ENCODE data around the gene DNAJB6. TPM values are rescaled to one million over a fixed set of nuclear protein-coding genes. Genes with fewer than 3 reads are reported as not detected.
A peak's percentile ranks its signal among the peaks of the same experiment; 100 is the strongest.

DNAJB6 gene
- polyA plus RNA-seq, 3 donors: 66.6 to 117 (median 116) TPM

DNA sequence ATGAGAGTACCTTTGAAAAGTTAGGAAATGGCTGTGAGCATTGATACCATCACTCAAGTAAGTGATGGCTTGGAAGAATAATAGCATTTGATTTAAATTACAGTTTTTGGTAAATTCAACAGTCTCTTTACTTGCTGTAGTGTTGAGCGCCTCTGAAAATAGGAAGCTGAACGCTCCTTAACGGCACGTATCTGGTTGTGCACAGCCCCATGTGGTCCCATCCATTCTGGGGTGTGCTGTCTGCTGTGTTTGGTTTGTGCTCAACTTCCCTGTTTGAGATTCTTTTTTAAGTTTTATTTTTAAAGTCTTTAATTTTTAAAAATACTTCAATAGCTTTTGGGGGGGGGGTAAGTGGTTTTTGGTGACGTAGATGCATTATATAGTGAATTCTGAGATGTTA lies 51.5 kb downstream of the DNAJB6 start:
- peaks cover 44 to 50% of the 10 kb centered on the region in 2 donors for H3K36me3 Mint-ChIP-seq
- H3K4me2 ChIP-seq (replicated peaks; ENCODE audit: extremely low read depth, low read length, poor library complexity, severe bottlenecking): no peak overlapping the region
- intact Hi-C loops (cut with micrococcal nuclease): no loop called here
- H3K4me1 ChIP-seq (ENCODE audit: control insufficient read depth in 1 of 2, insufficient read depth in 2 of 2, low read length in 2 of 2): peaks cover 43 to 59% of the 10 kb centered on the region in 2 donors
- H3K9me3 Mint-ChIP-seq: no peaks in the 10 kb centered on the region
- H3K9ac ChIP-seq (ENCODE audit: insufficient read depth, low read length, poor library complexity, severe bottlenecking): no peak overlapping the region
- no peak overlapping the region for H3K27ac Mint-ChIP-seq
- peaks cover 29% of the 10 kb centered on the region for H3K79me2 ChIP-seq (ENCODE audit: insufficient read depth, low read length)
- no peaks in the 10 kb centered on the region for H3K27me3 ChIP-seq (ENCODE audit: control insufficient read depth in 2 of 2, insufficient read depth in 2 of 2, low read length in 2 of 2)
- peaks cover 90% of the 10 kb centered on the region for H4K20me1 ChIP-seq (ENCODE audit: insufficient read depth, low read length)
- no peak overlapping the region for H2AFZ ChIP-seq (ENCODE audit: insufficient read depth, low read depth, low read length, poor library complexity, severe bottlenecking)
- H3K4me3 Mint-ChIP-seq: no peak overlapping the region
- no peak overlapping the region for H3K4me3 ChIP-seq (replicated peaks in 1 of 3; ENCODE audit: low read depth in 2 of 3, low read length in 3 of 3)
- TF ChIP-seq, protein P1, sequence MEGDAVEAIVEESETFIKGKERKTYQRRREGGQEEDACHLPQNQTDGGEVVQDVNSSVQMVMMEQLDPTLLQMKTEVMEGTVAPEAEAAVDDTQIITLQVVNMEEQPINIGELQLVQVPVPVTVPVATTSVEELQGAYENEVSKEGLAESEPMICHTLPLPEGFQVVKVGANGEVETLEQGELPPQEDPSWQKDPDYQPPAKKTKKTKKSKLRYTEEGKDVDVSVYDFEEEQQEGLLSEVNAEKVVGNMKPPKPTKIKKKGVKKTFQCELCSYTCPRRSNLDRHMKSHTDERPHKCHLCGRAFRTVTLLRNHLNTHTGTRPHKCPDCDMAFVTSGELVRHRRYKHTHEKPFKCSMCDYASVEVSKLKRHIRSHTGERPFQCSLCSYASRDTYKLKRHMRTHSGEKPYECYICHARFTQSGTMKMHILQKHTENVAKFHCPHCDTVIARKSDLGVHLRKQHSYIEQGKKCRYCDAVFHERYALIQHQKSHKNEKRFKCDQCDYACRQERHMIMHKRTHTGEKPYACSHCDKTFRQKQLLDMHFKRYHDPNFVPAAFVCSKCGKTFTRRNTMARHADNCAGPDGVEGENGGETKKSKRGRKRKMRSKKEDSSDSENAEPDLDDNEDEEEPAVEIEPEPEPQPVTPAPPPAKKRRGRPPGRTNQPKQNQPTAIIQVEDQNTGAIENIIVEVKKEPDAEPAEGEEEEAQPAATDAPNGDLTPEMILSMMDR (IDR thresholded peaks at IDR 0.05): no peak
- H3K9me3 ChIP-seq (replicated peaks in 1 of 2; ENCODE audit: control insufficient read depth in 1 of 2, insufficient read depth in 1 of 2, low read length in 2 of 2): no peaks in the 10 kb centered on the region
- WGBS (ENCODE audit: insufficient coverage): 31% methylated on average over 4 of the region's 5 CpGs
- peaks cover 51% of the 10 kb centered on the region for H3K4me1 Mint-ChIP-seq
- no peak overlapping the region for H3K27ac ChIP-seq (ENCODE audit: low read depth in 1 of 2, low read length in 2 of 2)
- H3K36me3 ChIP-seq (replicated peaks in 1 of 2; ENCODE audit: control insufficient read depth in 1 of 2, insufficient read depth in 2 of 2, low read length in 2 of 2): peaks cover 18 to 40% of the 10 kb centered on the region in 2 donors
- no peak for DNase-seq
- H3K27me3 Mint-ChIP-seq (ENCODE audit: low read depth in 3 of 3): no peaks in the 10 kb centered on the region

DNA sequence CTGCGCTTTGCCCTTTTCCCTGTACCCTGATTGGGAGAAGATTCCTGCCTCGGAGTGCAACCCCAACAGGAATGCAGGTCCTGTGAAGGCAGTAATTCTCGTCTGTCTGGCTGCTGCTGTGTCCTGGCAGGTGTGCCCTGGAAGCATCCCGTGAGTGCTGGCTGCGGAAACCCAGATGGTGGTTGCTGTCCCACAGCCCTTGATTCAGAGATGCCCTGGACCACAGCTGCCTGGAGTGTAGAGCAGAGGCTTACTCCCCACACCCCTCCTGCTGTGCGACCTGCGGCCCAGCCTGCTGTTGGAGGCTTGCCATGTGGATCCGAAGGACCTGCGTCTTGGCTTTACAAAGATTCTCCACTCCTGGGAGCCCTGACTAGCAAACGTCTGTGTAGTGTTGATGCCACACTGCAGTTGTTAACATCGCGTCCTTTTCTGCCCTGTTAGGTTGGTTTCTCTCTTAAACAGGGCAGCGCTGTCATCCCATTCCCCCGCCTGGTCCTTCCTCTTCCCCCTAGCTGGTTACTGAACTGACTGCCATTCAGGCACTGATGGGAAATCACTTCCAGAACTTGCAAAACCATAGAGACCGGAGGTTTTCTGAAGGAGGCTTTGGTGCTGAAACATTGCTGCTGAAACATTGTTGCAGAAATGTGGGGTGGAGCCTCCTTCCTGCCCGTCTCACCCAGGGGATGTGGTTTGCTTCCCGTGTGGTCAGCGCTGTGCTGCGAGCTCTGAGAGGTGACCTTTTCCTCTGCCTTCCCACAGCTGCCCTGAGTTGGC lies 53.3 kb downstream of the DNAJB6 start:
- Histone ChIP-seq H3K9me3 (replicated peaks in 1 of 2; ENCODE audit: control insufficient read depth in 1 of 2, insufficient read depth in 1 of 2, low read length in 2 of 2) (no peaks in the 10 kb centered on the region), H3K4me2 (replicated peaks; ENCODE audit: extremely low read depth, low read length, poor library complexity, severe bottlenecking) (peak overlapping the region; percentile 65), H3K9ac (ENCODE audit: insufficient read depth, low read length, poor library complexity, severe bottlenecking) (peak overlapping the region; percentile 37), H2AFZ (ENCODE audit: insufficient read depth, low read depth, low read length, poor library complexity, severe bottlenecking) (peak overlapping the region; percentile 13), H3K79me2 (ENCODE audit: insufficient read depth, low read length) (peaks cover 37% of the 10 kb centered on the region), H3K4me3 (replicated peaks in 1 of 3; ENCODE audit: low read depth in 2 of 3, low read length in 3 of 3) (peak overlapping the region in 1 of 3 experiments; percentile 67), H3K27me3 (ENCODE audit: control insufficient read depth in 2 of 2, insufficient read depth in 2 of 2, low read length in 2 of 2) (no peaks in the 10 kb centered on the region), H3K4me1 (ENCODE audit: control insufficient read depth in 1 of 2, insufficient read depth in 2 of 2, low read length in 2 of 2) (peaks cover 49 to 69% of the 10 kb centered on the region in 2 donors), H4K20me1 (ENCODE audit: insufficient read depth, low read length) (peaks cover 89% of the 10 kb centered on the region), H3K36me3 (replicated peaks in 1 of 2; ENCODE audit: control insufficient read depth in 1 of 2, insufficient read depth in 2 of 2, low read length in 2 of 2) (peaks cover under 1 to 21% of the 10 kb centered on the region in 2 donors), H3K27ac (ENCODE audit: low read depth in 1 of 2, low read length in 2 of 2) (peak overlapping the region; percentile 41 to 83)
- Mint-ChIP-seq H3K36me3 (peaks cover 30 to 36% of the 10 kb centered on the region in 2 donors), H3K27ac (peak overlapping the region; percentile 79 to 93 (median 90)), H3K4me1 (peaks cover 65% of the 10 kb centered on the region), H3K9me3 (no peaks in the 10 kb centered on the region), H3K27me3 (ENCODE audit: low read depth in 3 of 3) (no peaks in the 10 kb centered on the region), H3K4me3 (peak overlapping the region; percentile 65 to 85)
- TF ChIP-seq, protein P1 (IDR thresholded peaks at IDR 0.05): no peak
- DNase-seq: peak; percentile 55 to 64 (median 63)
- intact Hi-C loops (cut with micrococcal nuclease): no loop called here
- 46% methylated on average over 11 of the region's 19 CpGs for WGBS (ENCODE audit: insufficient coverage)
